ENCODE measurements around the gene ULK4.
"Not testable (repeated sequence)": the region's sequence is repeated elsewhere in the genome, so short reads cannot be mapped to it uniquely, and the experiment has no call there.

The ULK4 gene

GRCh38 chr3:41652506-41652905, 309.4 kb downstream of the ULK4 start:
- DNase-seq (ENCODE audit: insufficient read length, low spot score) (no peak), FAIRE-seq (no peak)

GRCh38 chr3:41651718-41652117, 310.2 kb downstream of the ULK4 start:
- FAIRE-seq = no peak
- no peak for DNase-seq (ENCODE audit: insufficient read length, low spot score)

- DNase-seq (ENCODE audit: insufficient read length, low spot score) = no peak
- FAIRE-seq = no peak
Observed at GRCh38 chr3:41650406-41650805, 311.5 kb downstream of the ULK4 start.

- FAIRE-seq = no peak
Observed at GRCh38 chr3:41649129-41649739, 312.7 kb downstream of the ULK4 start.

GRCh38 chr3:41647730-41648129, 314.2 kb downstream of the ULK4 start:
- not testable (repeated sequence) for DNase-seq (ENCODE audit: insufficient read length, low spot score); FAIRE-seq

More at GRCh38 chr3:41649129-41649739, 312.7 kb downstream of the ULK4 start:
- DNase-seq (ENCODE audit: insufficient read length, low spot score) = no peak

GRCh38 chr3:41640076-41640475, 321.8 kb downstream of the ULK4 start:
- FAIRE-seq (no peak), DNase-seq (ENCODE audit: insufficient read length, low spot score) (no peak)

GRCh38 chr3:41638381-41638780, 323.5 kb downstream of the ULK4 start:
- DNase-seq (ENCODE audit: insufficient read length, low spot score) (no peak), FAIRE-seq (no peak)

- FAIRE-seq = no peak
Observed at GRCh38 chr3:41632700-41633099, 329.2 kb downstream of the ULK4 start.

GRCh38 chr3:41630708-41631107, 331.2 kb downstream of the ULK4 start:
- no peak for FAIRE-seq
- no peak for DNase-seq (ENCODE audit: insufficient read length, low spot score)

More at GRCh38 chr3:41632700-41633099, 329.2 kb downstream of the ULK4 start:
- no peak for DNase-seq (ENCODE audit: insufficient read length, low spot score)

- DNase-seq (ENCODE audit: insufficient read length, low spot score) (no peak), FAIRE-seq (no peak)
Observed at GRCh38 chr3:41629986-41630385, 331.9 kb downstream of the ULK4 start.

GRCh38 chr3:41629072-41629471, 332.8 kb downstream of the ULK4 start:
- DNase-seq (ENCODE audit: insufficient read length, low spot score) (no peak), FAIRE-seq (no peak)

- no peak for FAIRE-seq
- no peak for DNase-seq (ENCODE audit: insufficient read length, low spot score)
Observed at GRCh38 chr3:41627477-41628087, 334.3 kb downstream of the ULK4 start.

GRCh38 chr3:41612853-41613252, 349.1 kb downstream of the ULK4 start:
- DNase-seq (ENCODE audit: insufficient read length, low spot score) = no peak
- FAIRE-seq = no peak

- no peak for FAIRE-seq
- no peak for DNase-seq (ENCODE audit: insufficient read length, low spot score)
Observed at GRCh38 chr3:41611008-41611407, 350.9 kb downstream of the ULK4 start.

GRCh38 chr3:41608347-41608746, 353.6 kb downstream of the ULK4 start:
- FAIRE-seq = no peak

GRCh38 chr3:41603807-41604206, 358.1 kb downstream of the ULK4 start:
- FAIRE-seq (no peak), DNase-seq (ENCODE audit: insufficient read length, low spot score) (no peak)

More at GRCh38 chr3:41608347-41608746, 353.6 kb downstream of the ULK4 start:
- DNase-seq (ENCODE audit: insufficient read length, low spot score) = no peak

- no peak for FAIRE-seq
Observed at GRCh38 chr3:41602121-41602520, 359.8 kb downstream of the ULK4 start.

GRCh38 chr3:41601404-41601987, 360.4 kb downstream of the ULK4 start:
- no peak for FAIRE-seq
- DNase-seq (ENCODE audit: insufficient read length, low spot score) = no peak

More at GRCh38 chr3:41602121-41602520, 359.8 kb downstream of the ULK4 start:
- DNase-seq (ENCODE audit: insufficient read length, low spot score) = no peak

GRCh38 chr3:41600616-41601015, 361.3 kb downstream of the ULK4 start:
- no peak for FAIRE-seq
- no peak for DNase-seq (ENCODE audit: insufficient read length, low spot score)

- DNase-seq (ENCODE audit: insufficient read length, low spot score) (no peak), FAIRE-seq (no peak)
Observed at GRCh38 chr3:41599127-41599484, 362.8 kb downstream of the ULK4 start.

GRCh38 chr3:41598402-41599126, 363.3 kb downstream of the ULK4 start:
- no peak for FAIRE-seq
- DNase-seq (ENCODE audit: insufficient read length, low spot score) = no peak

- FAIRE-seq (no peak), DNase-seq (ENCODE audit: insufficient read length, low spot score) (no peak)
Observed at GRCh38 chr3:41593774-41594173, 368.1 kb downstream of the ULK4 start.
